Embryonic facial prominence (tissue), 1 donor: Measurements from ENCODE around the gene EIF4ENIF1.
"Not testable (repeated sequence)": the region's sequence is repeated elsewhere in the genome, so short reads cannot be mapped to it uniquely, and the experiment has no call there.

ENCODE experiments used
- DNase-seq: peaks from one replicate; pipeline ENCODE4 v3.0.0-alpha.2; 2016; ENCODE audit errors: extremely low spot score

Gene EIF4ENIF1

DNA sequence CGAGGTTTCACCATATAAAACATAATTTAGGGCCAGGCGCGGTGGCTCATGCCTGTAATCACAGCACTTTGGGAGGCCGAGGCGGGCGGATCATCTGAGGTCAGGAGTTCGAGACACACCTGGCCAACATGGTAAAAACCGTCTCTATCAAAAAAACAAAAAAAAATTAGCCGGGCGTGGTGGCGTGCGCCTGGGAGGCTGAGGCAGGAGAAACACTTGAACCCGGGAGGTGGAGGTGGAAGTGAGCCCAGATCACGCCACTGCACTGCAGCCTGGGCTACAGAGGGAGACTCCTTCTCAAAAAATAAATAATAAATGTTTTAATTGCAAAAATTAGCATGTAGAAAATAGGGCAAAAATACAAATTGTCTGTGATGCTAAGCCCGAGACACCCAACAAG lies 5.7 kb upstream of the EIF4ENIF1 start:
- no peak for DNase-seq

DNA sequence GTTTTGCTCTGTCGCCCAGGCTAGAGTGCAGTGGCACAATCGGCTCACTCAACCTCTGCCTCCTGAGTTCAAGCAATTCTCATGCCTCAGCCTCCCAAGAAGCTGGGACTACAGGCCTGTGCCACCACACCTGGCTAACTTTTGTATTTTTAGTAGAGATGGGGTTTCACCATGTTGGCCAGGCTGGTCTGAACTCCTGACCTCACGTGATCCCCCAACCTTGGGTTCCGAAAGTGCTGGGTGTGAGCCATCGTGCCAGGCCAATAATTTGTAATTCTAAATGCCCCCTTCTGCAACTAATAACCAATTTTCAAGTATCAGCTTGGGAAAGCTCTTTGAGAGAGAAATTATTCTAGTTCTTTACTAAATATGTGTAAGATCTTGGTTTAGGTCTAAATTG lies 3.7 kb upstream of the EIF4ENIF1 start:
- not testable (repeated sequence) for DNase-seq

DNA sequence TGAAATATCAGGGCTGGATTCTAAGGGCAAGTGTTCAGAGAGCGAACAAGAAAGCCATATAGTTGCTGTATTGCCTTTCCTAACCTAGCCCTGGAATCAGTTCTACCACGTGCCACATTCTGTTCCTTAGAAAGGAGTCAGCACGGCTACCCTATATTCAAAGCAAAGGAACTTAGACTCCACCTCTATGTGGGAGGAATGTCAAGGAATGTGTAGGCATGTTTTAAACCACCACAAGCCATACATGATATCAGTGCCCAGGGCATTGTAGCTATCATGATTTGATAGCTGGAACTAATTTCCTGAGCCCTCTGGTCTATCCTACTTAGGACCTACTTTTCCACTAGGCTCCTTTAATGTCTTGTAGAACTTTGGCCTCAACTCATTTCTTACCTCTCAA lies 2.5 kb upstream of the EIF4ENIF1 start:
- DNase-seq: no peak

DNA sequence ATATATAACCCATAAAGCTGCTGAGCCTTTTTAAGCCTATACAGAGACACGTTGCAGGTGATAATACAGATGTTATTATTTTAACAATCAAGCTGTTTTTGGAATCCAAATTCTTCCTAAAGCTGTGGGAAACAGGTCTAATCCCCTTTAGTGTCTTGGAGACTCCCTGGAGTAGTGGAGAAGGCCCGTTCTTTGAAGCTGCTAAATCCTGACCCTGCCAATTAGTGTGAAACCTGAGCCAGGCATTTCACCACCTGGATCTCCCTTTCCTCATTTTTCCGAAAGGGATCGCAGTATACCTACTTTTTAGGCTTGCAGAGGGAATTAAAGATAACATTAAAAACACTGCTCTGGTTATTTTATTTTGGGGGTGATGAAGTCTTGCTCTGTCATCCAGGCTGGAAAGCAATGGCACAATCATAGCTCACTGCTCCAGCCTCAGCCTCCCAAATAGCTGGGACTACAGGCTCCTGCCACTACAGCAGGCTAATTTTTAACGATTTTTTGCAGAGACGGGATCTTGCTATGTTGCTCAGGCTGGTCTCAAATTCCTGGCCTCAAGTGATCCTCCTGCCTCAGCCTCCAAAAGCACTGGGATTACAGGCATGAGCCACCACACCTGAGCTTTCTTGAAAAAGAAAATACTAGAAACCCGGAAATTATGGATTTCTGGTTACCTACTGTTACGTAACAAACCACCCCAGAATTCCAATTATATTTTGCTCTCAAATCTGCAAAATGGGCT lies 1.7 kb upstream of the EIF4ENIF1 start:
- DNase-seq: no peak

- no peak for DNase-seq
These were observed 869 bp upstream of the EIF4ENIF1 start for GRCh38 chr22:31490496-31490925.

DNA sequence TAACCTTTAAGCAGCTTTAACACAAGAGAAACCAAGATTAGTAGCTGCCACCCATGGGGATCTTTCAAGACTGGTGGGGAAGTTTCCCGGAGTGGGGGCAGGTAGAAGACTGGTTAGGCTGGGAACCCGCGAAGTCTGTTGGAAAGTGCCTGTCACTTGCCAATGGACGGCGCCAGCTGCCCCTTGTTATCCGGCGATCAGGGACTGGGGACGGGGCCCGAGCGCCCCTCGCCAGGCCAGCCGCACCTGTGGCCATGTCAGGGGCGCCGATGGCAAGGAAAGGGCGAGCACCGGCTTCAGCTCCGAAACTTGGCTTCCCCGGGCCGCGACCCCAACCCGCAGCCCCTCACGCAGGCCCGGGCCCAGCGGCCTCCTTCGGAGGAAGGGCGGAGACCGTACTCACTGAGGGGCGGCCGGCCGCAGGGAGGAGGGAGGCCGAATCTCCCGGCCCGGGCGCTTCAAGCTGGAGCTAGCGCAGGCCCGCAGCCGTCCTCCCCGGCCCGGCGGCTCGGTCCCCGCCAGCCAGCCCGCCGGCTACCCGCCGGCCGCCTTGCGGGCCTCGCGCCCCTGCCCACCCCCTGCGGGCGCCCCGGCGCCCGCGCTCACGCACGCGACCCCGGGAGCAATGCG lies 539 bp downstream of the EIF4ENIF1 start:
- no peak for DNase-seq

GRCh38 chr22:31488346-31488883 lies 1.2 kb downstream of the EIF4ENIF1 start:
- no peak for DNase-seq

GRCh38 chr22:31486951-31487350 lies 2.7 kb downstream of the EIF4ENIF1 start:
- no peak for DNase-seq

- DNase-seq: not testable (repeated sequence)
These were observed 3.3 kb downstream of the EIF4ENIF1 start for GRCh38 chr22:31486369-31486768.

- DNase-seq: not testable (repeated sequence)
These were observed 7.2 kb downstream of the EIF4ENIF1 start for GRCh38 chr22:31482470-31482869.

DNA sequence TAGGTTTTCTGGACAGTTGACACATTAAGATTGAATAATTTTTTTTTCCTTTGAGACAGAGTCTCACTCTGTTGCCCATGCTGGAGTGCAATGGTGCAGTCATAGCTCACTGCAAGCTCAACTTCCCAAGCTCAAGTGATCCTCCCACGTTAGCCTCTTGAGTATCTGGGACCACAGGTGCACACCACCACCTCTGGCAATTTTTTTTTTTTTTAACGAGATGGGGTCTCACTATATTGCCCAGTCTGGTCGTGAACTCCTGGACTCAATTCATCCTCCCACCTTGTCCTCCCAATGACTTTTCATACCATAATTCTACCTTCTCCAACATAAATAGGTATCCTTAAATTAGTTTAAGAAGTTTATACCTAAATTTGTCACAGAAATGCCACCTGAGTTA lies 8.5 kb downstream of the EIF4ENIF1 start:
- no peak for DNase-seq

DNA sequence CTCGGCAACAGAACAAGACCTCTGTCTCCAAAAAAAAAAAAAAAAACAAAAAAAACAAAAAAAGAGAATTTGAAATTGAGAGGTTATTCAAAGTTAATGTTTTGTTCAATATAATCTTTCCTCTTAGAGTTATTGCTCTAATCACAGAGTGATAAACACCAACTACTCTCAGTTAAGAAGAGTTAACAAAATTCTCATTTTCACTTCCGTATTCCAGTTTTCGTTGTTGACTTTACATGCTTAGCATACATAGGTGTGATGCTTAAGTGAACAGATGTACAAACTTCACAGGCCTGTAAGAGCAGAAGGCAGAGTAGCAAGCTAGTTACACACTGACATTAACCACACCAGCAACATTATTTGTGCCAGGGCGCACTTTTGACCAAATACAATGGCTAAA lies 12.3 kb downstream of the EIF4ENIF1 start:
- DNase-seq: no peak

DNA sequence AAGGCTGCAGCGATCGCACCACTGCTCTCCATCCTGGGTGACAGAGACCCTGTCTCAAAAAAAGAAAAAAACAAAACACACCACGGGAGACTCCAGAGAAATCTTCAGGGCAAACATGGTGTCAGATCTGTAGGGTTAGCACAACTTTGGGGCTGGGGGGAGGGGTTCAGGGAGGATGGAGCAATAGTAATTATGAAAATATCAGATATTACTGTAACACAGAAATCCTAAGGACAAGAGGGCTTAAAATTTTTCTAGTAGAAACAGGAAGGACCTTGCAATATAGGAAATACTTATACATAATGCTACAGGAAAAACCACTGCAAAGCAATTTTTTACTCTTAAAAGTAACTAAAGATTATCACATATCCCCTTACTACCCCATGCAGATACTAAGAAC lies 13.8 kb downstream of the EIF4ENIF1 start:
- DNase-seq: no peak

DNA sequence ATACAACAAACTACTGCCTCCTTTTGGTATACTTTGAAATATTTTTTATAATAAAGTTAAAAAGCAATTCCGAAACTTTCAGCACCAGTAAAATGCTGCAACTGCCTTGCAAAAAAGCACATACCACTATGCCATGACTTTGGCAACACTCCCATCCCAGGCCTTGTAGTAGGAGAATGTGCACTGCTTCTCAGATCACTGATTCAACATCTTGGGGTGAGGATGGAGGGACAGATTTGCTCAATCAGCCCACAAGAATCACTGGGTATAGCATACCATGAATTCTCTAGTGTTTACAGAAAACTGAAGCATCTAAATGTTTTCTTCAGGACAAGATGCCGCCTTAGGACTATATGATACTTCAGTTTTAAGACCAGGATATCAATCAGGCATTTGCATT lies 14.9 kb downstream of the EIF4ENIF1 start:
- no peak for DNase-seq

DNA sequence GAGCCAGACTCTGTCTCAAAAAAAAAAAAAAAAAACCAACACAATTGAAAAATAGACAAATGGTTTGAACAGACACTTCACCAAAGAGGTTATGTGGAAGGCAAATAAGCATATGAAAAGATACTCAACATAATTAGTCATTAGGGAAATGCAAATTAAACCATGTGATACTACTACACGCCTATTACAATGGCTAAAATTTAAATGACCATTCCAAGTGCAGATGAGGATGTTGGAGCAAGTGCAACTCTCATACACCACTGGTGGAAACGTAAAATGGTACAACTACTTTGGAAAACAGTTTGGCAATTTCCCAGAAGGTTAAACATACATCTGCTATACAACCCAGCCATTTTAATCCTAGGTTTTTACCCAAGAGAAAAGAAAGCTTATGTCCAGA lies 24.3 kb downstream of the EIF4ENIF1 start:
- DNase-seq: no peak

- no peak for DNase-seq
These were observed 27.9 kb downstream of the EIF4ENIF1 start for GRCh38 chr22:31461699-31462098.

- no peak for DNase-seq
These were observed 37.7 kb downstream of the EIF4ENIF1 start for GRCh38 chr22:31451709-31452571.

DNA sequence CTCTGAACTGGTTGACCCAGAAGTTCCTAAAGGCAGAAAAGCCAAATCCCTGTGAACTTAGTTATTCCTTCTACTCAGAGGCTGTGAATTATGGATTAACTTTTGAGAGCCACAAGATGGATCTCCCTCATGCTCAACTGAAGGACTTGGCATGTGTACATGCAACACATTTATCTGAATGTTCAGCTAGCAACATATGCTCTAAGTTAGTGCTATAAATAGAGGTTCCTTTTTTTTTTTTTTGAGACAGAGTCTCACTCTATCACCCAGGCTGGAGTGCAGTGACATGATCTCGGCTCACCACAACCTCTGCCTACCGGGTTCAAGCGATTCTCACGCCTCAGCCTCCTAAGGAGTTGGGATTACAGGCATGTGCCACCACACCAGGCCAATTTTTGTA lies 40.1 kb downstream of the EIF4ENIF1 start:
- no peak for DNase-seq

DNA sequence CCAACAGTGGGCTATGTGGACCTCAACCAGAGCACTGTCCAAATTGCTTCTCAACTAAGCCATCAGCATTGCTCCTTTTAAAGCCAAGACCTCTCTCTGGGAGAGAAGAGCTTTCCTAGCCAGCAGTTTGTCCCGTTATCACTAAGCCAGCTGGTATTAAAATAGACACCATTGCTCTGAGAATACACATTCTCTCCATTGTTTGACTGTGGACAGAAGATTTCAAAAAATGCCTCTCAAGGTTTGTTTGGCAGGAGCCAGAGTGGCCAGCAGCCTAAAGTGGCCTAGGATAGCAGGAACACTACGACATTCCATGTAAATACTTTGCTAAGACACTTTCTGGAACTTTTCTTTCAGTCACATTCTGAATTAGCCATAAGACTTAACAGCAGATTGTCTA lies 41.3 kb downstream of the EIF4ENIF1 start:
- DNase-seq: no peak

GRCh38 chr22:31447337-31447736 lies 42.3 kb downstream of the EIF4ENIF1 start:
- DNase-seq: no peak

GRCh38 chr22:31446767-31447166 lies 42.9 kb downstream of the EIF4ENIF1 start:
- no peak for DNase-seq

DNA sequence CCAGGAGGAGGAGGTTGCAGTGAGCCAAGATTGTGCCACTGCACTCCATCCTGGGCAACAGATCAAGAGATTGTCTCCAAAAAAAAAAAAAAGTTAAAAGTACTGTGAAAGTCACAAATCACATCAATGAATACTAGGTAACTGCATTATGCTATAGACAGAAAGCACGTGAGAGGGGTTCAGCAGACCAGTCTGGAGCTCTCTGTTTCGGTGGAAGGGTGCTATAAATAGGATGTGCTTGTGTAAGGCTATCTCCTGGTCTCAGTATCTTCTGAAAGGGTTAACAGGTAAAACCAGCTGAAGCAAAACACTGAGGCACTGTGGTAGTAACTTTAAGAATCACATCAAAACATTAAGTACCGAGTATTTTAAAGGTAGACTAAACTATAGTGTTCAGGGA lies 43.4 kb downstream of the EIF4ENIF1 start:
- DNase-seq: no peak
